ENCODE results near the gene STAM2.

Gene STAM2

DNA sequence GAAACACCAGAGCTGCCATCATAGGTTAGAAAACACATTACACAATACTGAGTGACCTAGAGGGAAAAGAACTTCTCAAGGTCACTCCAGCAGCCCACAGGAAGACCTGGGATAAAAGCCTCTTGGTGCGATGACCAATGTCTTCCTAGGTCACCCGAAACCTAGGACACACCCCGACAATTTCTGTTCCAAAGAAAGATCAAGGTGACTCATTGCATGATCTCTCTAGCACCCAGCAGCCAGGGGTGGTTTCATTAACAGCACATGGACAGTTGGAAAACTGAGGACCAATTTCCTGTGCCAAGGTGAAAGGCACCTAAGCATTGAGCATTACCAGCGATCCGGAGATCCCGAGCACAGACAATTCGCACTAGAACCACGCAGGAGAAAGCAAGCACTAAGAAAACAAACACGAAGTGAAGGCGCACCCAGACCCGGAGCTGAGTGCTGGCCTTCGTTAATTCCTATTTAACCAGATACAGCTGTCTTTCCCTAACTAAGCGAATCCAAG is 78.2 kb downstream of the STAM2 start:
- TF ChIP-seq GATA2 (IDR thresholded peaks at IDR 0.05; ENCODE audit: low read depth, low read length) (no peak), GATA3 (IDR thresholded peaks at IDR 0.05; ENCODE audit: low read depth, low read length) (no peak)

GRCh38 chr2:152095146-152095545 is 80.4 kb downstream of the STAM2 start:
- TF ChIP-seq GATA2 (IDR thresholded peaks at IDR 0.05; ENCODE audit: low read depth, low read length) = no peak

- TF ChIP-seq GATA2 (IDR thresholded peaks at IDR 0.05; ENCODE audit: low read depth, low read length) (no peak), GATA3 (IDR thresholded peaks at IDR 0.05; ENCODE audit: low read depth, low read length) (no peak)
Measured at GRCh38 chr2:152094014-152094413, 81.5 kb downstream of the STAM2 start.

- no peak for TF ChIP-seq GATA2 (IDR thresholded peaks at IDR 0.05; ENCODE audit: low read depth, low read length)
- TF ChIP-seq GATA3 (IDR thresholded peaks at IDR 0.05; ENCODE audit: low read depth, low read length) = no peak
Measured at GRCh38 chr2:152093464-152093863, 82.1 kb downstream of the STAM2 start.

DNA sequence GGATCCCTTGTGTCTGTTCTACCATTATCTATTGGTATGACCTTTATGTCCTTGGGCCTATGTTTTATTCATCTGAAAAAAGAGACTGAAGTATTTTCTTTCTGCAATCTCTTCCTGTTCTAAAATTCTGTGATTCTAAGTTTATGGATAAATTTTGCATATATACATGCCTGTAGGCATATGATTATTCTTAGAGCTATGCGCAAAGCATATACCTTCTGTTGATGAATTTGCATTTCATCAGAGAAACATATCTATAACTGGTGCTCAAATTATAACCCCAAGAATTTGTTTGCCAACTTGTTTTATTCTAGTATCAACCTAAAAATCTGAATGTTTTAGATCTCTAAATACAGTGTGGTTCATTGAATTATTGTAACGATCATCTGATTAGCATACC is 83.5 kb downstream of the STAM2 start:
- TF ChIP-seq GATA2 (IDR thresholded peaks at IDR 0.05; ENCODE audit: low read depth, low read length) (no peak), GATA3 (IDR thresholded peaks at IDR 0.05; ENCODE audit: low read depth, low read length) (no peak)

GRCh38 chr2:152089238-152089637 is 86.3 kb downstream of the STAM2 start:
- TF ChIP-seq GATA2 (IDR thresholded peaks at IDR 0.05; ENCODE audit: low read depth, low read length) = no peak
- TF ChIP-seq GATA3 (IDR thresholded peaks at IDR 0.05; ENCODE audit: low read depth, low read length) = no peak

- no peak for TF ChIP-seq GATA3 (IDR thresholded peaks at IDR 0.05; ENCODE audit: low read depth, low read length)
- TF ChIP-seq GATA2 (IDR thresholded peaks at IDR 0.05; ENCODE audit: low read depth, low read length) = peak; percentile 61; the same call in 1 of the 2 replicates
Measured at GRCh38 chr2:152088006-152088405, 87.6 kb downstream of the STAM2 start.

DNA sequence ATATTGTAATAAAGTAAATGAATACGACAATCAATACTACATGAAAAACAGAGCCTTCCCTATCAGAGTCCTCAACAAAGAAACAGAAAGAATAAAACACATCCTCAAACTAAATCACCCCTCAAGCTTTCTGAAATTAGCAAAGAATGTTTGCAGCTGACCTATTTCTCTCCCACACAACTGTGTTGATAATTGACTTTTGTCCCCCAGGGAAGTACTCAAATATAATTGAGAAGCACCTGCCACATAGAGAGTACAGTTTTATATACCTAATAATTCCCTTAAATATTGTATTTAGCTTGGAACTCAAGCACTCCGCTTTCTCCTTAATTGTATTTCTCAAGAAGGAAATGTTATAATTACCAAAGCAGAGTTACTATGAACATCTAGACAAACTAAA is 89.3 kb downstream of the STAM2 start:
- no peak for TF ChIP-seq GATA3 (IDR thresholded peaks at IDR 0.05; ENCODE audit: low read depth, low read length)
- TF ChIP-seq GATA2 (IDR thresholded peaks at IDR 0.05; ENCODE audit: low read depth, low read length) = no peak

- TF ChIP-seq GATA2 (IDR thresholded peaks at IDR 0.05; ENCODE audit: low read depth, low read length) (no peak), GATA3 (IDR thresholded peaks at IDR 0.05; ENCODE audit: low read depth, low read length) (no peak)
Measured at GRCh38 chr2:152084076-152084475, 91.5 kb downstream of the STAM2 start.

- TF ChIP-seq GATA3 (IDR thresholded peaks at IDR 0.05; ENCODE audit: low read depth, low read length) (no peak), GATA2 (IDR thresholded peaks at IDR 0.05; ENCODE audit: low read depth, low read length) (no peak)
Measured at GRCh38 chr2:152083202-152083875, 92.2 kb downstream of the STAM2 start.

DNA sequence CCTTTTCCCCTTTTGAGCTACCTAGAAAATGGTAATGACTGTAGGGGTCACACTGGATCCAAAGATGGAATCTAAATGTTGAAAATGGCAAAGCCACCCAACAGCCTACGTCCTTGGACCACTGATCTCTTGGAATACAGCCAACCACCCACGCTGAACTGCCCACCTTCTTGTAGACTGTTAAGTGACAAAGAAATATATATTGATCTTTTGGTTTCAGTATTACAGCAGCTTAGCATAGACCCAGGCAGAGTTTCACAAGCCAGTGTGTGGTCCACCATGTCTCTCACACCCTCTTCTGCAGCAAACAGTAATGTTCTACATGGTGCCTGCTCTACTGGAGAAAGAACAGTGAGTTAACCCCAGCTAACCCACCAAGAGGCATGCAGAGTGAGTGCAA is 96.9 kb downstream of the STAM2 start:
- TF ChIP-seq GATA2 (IDR thresholded peaks at IDR 0.05; ENCODE audit: low read depth, low read length) (no peak), GATA3 (IDR thresholded peaks at IDR 0.05; ENCODE audit: low read depth, low read length) (no peak)

- TF ChIP-seq GATA3 (IDR thresholded peaks at IDR 0.05; ENCODE audit: low read depth, low read length) (no peak), GATA2 (IDR thresholded peaks at IDR 0.05; ENCODE audit: low read depth, low read length) (no peak)
Measured at GRCh38 chr2:152078023-152078422, 97.5 kb downstream of the STAM2 start.

DNA sequence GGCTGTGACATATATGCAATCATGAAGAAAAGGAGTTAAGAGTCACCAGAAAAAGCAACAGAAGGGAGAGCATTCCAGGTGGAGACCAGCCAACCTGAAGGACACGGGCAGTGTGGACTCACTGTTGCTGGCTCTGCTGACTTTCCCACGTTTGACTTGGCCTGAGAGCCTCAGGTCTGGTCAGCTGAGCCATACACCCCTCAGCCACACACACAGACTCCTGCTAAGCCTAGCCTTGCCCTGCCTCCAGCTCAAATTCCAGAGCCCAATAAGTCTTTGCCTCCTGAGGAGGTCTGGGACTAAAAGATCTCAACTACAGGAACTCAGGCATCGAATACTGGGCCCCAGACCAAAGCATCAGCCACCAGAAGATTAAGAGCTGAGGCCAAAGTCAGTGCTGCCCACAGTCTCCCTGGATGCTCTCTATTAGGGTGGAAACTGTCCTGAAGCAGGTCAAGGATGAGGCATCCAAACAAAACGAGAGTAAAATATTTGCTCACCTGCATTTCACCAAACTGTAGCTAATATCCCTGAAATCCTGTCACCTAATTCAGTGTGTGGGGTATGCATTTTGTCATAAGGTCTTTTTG is 100.0 kb downstream of the STAM2 start:
- TF ChIP-seq GATA2 (IDR thresholded peaks at IDR 0.05; ENCODE audit: low read depth, low read length) = no peak
- TF ChIP-seq GATA3 (IDR thresholded peaks at IDR 0.05; ENCODE audit: low read depth, low read length) = no peak

GRCh38 chr2:152072011-152072410 is 103.6 kb downstream of the STAM2 start:
- no peak for TF ChIP-seq GATA2 (IDR thresholded peaks at IDR 0.05; ENCODE audit: low read depth, low read length)
- no peak for TF ChIP-seq GATA3 (IDR thresholded peaks at IDR 0.05; ENCODE audit: low read depth, low read length)

DNA sequence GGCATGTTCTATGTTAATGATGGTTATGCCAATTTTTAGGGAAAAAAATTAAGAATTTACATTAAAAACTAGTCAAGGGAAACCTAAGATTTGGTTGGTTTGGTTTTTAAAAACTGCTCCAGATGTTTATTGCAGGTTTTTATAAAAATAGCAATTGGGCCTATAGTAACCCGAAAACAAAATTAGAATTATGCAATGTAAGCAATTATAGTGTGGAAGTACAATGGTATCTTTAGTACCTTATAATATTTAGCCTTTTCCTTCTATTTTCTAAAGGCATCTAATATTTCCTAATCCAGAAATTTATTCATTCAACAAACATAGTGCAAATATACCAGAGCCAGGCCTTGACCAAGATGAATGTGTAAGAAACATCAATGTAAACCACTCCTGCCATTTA is 104.0 kb downstream of the STAM2 start:
- TF ChIP-seq GATA3 (IDR thresholded peaks at IDR 0.05; ENCODE audit: low read depth, low read length) (no peak), GATA2 (IDR thresholded peaks at IDR 0.05; ENCODE audit: low read depth, low read length) (no peak)
